Esophagus mucosa (tissue), 1 donor: ENCODE results near the gene MYO18A. TPM values are rescaled to one million over a fixed set of nuclear protein-coding genes. Genes with fewer than 3 reads are reported as not detected.
A peak's percentile ranks its signal among the peaks of the same experiment; 100 is the strongest.
"Not testable (repeated sequence)": the region's sequence is repeated elsewhere in the genome, so short reads cannot be mapped to it uniquely, and the experiment has no call there.

ENCODE experiments used
- ATAC-seq: fragments of 200-7000 bp; cut with Tn5 transposase; one replicate; pipeline ENCODE4 v1.9.1; 2020
- total RNA-seq: library from RNA; stranded (reverse); gene quantifications from one replicate; pipeline ENCODE4 v1.2.4, GENCODE V29; 2023
- donor health status: DM: yes; HTN: yes; CAD: no.

Gene MYO18A
- total RNA-seq, 1 donor from 2014 or later = 51.7 TPM

DNA sequence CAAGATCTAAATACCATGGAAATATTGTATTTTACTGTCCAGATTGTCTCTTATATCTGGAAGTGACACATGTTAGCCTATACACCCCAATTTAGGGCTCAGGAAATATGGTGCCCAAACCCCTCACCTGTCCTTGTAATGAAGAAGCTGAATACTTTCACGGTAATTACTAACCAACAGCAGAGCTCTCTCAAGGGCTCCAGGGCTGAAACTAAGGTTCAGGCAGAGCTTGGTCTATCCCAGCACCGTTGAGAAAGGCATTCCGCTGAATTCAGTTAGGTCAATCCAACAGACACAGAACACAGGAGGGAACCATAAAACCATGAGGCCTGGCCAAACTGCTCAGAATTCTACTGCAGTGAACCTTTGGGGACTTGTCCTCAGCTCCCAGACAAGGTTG is 14.9 kb downstream of the MYO18A start:
- ATAC-seq = no peak

DNA sequence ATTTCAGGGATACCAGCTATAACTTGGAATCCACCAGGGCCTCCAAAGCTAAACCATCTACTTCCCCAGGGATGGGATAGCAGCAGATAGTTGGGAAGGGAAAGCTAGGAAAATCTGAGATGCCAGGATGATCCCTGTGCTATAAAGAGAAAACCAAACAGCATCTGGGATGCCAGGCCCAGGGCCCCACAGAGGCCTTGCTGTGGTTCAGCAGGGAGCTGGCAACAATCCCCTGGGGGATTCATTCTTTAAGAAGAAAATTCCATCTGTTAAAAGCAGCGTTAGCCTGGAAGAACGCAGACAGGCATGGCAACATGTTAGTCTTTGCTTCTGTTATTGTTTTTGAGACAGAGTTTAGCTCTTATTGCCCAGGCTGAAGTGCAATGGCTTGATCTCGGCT is 16.6 kb downstream of the MYO18A start:
- ATAC-seq = no peak

DNA sequence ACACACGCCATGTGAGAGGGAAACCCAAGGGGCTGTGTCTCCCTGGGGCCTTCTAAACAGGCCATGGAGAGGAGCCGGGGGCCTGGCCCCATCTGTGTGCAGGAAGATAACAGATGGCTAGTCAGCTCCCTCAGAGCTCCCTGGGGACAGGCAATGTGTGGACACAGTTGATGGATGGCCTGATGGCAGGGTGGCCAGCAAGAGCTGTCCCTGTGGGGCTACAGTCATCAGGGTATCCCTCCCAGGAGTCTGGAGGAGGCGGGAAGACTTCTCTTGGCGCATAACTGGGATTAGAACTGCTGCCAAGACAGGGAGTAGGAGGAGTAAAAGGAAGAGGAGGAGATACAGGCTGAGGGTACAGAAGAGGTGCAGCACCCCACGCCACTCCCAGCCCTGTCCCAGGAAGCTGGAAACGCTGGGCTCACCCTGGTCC is 17.3 kb downstream of the MYO18A start:
- ATAC-seq = no peak

GRCh38 chr17:29162082-29162908 is 17.9 kb downstream of the MYO18A start:
- no peak for ATAC-seq

DNA sequence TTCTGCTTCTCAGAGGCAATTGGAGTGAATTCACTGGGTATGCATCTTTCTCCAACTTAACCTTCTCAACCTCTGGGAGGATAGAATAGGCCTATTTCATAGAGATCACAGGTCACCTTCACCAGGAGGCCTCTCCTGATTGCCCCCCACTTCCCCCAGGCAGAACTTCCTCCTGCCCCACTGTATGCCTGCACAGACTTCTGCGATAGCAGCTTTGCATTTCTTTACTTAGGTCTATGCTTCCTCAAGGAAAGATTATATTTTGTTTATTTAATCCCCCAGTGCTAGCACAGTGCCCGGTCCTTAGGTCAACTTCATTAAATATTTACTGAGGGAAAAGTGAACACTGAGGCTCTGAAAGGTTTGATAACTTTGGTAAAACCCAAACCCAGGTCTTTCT is 19.9 kb downstream of the MYO18A start:
- no peak for ATAC-seq

DNA sequence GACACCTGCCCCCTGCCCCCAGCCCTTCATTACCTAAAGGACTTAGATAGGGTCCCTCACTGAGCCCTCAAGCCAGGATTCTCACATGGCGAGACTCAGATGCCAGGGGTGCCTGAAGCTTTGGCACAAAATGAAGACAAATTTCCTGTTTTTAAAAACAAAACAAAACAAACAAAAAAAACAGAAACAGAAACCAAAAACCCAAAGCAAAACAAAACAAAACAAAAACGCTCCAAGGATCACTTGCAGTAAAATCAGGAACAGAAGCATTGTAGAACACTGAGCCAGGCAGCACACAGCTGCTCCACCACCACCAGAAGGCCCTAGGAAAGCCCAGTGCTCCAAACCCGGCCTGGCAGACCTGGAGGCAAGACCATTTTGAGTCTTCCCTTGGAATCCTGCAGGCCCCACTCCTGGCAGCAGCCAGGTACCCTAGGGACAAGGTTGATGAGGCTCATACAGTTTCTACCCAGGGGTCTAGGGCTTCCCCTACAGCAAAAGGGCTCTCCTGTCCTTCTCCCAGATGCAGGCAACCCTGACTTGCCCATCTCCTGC is 20.8 kb downstream of the MYO18A start:
- ATAC-seq = no peak

- ATAC-seq = no peak
Measured at GRCh38 chr17:29158488-29159275, 21.5 kb downstream of the MYO18A start.

DNA sequence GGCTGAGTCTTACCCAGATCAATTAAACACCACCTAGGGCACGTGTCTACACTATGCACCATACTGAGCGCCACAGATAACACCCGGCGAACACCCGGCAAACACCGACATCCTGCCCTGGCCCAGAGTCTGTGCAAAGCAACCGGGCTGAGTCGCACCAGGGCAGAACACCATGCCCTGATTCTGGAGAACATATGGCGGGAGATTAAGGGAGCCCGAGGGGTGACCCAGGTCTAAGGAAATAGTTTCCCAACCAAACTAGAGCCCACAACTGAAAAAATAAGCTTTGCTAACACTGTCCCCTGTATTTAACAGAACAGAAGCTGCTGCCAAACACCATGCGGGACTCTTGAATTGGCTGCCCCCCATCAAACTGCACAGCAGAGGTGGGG is 22.1 kb downstream of the MYO18A start:
- ATAC-seq = no peak

- peak; percentile 50 for ATAC-seq
Measured at GRCh38 chr17:29157310-29157709, 22.9 kb downstream of the MYO18A start.

DNA sequence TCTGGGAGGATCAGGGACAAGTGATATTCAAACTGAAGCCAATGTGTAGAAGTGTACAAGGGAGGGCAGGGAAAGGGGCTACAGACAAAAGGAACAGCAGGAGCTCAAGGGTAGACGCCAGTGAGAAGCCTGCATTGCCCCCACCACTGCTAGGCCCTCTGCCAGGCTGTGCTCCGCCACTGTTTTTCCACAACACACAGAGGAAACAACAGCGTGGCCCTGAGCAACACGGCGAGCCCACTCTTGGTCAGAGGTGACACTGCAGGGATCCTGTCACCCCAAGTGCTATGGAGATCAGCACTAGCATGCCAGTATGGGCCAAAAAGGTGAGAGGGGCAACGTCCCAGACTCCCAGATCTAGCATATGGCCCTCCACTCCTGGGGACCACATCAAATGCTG is 23.4 kb downstream of the MYO18A start:
- no peak for ATAC-seq

GRCh38 chr17:29155966-29156338 is 24.2 kb downstream of the MYO18A start:
- no peak for ATAC-seq

- ATAC-seq = peak; percentile 76
Measured at GRCh38 chr17:29155227-29155965, 24.8 kb downstream of the MYO18A start.

GRCh38 chr17:29154516-29155226 is 25.5 kb downstream of the MYO18A start:
- ATAC-seq = peak; percentile 61

DNA sequence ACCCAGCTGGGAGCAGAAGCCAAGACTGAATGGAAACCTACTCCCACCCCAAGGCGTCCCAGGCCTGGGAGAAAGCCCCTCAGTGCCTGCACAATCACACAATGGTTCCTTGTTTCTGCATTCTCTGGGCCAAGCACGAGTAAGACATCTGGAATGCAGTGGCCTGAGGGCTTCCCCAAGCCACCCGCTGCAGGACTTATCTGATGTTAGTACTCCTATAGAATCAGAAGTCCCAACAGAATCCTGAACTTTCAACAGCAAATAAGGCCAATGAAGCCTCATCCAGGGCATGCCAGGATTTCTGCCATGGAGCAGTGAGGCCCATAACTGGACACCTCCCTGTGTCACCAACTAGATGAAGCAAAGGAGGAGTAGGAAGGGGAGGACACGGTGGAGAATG is 28.6 kb downstream of the MYO18A start:
- ATAC-seq = no peak

- peak; percentile 54 for ATAC-seq
Measured at GRCh38 chr17:29150161-29150560, 30.0 kb downstream of the MYO18A start.

DNA sequence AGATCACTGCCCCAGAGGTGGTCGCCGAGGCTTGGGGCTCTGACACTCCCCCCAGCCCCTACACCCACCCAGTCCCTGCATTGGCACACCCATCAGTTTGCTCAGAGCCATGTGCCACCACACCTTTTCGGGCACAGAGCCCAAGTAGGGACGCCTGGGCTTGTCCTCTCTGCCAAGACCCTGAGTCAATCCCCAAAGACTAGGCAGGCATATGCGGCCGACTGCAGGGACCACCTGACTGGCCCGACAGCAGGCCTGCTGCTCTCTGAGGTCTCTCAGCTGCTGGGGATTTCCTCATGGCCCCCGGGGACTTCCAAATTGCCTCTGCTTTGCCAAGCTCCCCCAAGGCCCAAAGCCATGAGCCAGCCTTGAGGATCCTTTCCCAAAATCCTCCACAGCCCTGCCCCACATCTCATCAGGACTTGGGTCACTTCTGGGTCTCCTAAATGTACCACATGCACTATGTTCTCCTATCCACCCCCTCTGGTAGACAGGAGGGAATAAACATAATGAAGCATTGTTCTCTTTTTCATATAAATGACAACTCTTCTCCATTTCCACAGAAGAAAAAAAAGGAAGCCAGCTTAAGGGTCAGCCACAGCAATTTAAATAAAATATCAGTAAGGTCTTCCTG is 30.6 kb downstream of the MYO18A start:
- ATAC-seq = peak; percentile 63

GRCh38 chr17:29148790-29149430 is 31.3 kb downstream of the MYO18A start:
- ATAC-seq = peak; percentile 92

DNA sequence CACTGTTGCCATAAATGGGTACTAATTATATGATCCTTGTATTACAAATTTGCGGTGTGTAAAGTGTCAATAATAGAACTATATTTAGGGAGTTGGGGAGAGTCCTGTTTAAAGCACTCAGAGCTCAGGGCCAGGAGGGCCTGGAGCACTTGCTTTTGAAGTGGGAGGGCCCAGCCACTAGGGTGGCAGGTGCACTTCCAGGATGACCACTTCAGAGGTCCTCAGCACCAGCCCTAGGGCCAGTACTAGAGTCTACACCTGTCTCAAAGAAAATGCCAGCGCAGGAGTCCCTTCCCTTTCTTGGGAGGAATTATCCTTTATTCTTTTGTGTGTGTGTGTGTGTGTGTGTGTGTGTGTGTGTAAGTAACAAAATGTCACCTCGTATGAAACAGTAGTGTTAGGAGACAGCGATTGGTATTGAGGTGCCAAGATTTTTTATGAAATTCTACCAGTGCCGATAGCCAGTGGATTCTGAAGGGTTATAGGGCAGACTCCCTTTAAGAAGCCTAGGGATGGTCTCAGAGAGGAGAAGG is 31.9 kb downstream of the MYO18A start:
- ATAC-seq = no peak

DNA sequence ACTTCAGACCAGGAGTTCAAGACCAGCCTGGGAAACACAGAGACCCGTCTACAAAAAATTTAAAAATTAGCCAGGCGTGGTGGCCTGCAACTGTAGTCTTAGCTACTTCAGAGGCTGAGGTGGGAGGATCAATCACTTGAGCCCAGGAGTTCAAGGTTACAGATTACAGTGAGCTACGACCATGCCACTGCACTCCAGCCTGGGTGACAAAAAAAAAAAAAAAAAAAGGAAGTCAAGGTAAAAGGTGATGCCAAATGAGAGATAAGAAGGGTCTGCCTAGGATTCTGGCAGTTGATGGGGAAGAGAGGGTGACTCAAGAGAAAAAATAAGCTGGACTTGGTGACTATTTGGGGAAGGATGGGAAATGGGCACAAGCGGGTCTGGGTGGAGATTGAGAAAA is 32.5 kb downstream of the MYO18A start:
- no peak for ATAC-seq

DNA sequence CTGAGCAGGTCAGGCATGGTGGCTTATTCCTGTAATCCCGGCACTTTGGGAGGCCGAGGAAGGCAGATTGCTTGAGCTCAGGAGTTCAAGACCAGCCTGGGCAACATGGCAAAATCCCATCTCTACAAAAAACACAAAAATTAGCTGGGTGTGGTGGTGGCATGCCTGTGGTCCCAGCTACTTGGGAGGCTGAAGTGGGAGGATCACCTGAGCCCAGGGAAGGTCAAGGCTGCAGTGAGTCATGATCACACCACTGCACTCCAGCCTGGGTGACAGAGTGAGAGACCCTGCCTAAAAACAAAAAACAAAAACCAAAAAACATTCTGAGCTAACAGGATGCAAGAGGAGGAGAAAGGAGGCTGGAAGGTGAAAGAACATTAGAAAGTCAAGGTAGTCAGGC is 33.0 kb downstream of the MYO18A start:
- not testable (repeated sequence) for ATAC-seq
